ENCODE data around the gene TBPL2.
A peak's percentile ranks its signal among the peaks of the same experiment; 100 is the strongest.

The TBPL2 gene

DNA sequence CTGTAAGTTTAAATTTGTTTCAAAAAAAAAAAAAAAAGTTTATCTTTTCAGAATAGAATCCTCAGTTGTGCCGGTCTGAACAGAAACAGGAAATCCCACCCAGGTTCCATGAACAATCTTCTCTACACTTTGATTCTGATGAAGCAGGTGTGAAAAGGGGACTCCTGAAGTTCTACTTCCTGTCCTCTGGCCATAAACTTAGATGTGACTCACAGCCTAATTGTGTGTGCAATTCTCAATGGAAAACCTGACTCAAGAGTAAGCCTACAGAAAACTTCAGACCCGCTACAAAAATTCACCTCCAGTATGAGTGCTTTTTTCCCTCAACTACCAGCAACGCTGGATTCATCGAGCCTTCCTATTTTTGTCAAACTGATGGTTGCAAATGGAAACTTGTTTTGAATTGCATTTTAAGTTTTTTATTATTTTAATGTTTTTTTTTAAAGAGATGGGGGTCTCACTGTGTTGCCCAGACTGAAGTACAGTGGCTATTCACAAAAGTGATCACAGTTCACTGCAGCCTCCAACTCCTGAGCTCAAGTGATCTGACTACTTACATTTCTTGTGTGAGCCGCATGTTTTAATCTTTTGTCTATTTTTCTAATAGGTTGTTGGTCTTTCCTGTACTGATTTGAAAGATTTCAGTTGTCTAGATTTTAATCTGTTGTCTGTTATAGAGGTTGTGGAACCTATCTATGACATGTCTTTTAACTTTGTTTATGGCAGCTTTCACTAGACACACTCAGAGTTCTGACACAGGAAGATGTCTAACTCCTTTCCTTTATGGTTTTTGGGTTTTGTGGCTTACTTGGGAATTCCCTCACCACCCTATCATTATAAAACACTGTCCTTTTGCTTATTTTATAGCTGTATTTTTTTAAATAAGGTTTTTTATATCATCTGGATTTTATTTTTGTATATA, 66.4 kb downstream of the TBPL2 start:
- peak; percentile 72 for DNase-seq (ENCODE audit: low read depth)
- TF ChIP-seq, protein P1, sequence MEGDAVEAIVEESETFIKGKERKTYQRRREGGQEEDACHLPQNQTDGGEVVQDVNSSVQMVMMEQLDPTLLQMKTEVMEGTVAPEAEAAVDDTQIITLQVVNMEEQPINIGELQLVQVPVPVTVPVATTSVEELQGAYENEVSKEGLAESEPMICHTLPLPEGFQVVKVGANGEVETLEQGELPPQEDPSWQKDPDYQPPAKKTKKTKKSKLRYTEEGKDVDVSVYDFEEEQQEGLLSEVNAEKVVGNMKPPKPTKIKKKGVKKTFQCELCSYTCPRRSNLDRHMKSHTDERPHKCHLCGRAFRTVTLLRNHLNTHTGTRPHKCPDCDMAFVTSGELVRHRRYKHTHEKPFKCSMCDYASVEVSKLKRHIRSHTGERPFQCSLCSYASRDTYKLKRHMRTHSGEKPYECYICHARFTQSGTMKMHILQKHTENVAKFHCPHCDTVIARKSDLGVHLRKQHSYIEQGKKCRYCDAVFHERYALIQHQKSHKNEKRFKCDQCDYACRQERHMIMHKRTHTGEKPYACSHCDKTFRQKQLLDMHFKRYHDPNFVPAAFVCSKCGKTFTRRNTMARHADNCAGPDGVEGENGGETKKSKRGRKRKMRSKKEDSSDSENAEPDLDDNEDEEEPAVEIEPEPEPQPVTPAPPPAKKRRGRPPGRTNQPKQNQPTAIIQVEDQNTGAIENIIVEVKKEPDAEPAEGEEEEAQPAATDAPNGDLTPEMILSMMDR (IDR thresholded peaks at IDR 0.05; ENCODE audit: insufficient read depth, low read depth, low read length, missing control alignments): no peak
- no peak overlapping the region for H3K4me3 ChIP-seq (ENCODE audit: low read length)

GRCh38 chr14:55372825-55373224, 67.6 kb downstream of the TBPL2 start:
- DNase-seq (ENCODE audit: low read depth): no peak
- H3K4me3 ChIP-seq (ENCODE audit: low read length): no peak overlapping the region
- TF ChIP-seq, protein P1 (IDR thresholded peaks at IDR 0.05; ENCODE audit: insufficient read depth, low read depth, low read length, missing control alignments): no peak

DNA sequence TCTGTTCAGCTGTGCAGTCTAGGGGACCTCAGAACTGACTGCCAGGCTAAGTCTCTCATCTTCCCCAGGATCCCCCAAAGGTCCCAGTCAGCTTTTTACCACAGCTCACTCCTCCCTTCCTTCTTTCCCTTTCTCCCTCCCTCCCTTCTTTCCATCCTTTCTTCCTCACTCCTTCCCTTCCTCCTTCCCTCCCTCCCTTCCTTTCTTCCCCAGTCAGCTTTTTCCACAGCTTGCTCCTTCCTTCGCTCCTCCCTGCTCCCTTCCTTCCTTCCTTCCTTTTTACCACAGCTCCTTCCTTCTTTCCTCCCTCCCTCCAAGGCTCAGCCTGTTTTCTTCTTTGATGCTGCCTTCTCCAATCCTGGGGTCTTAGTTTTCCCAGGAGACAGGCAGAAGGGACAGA, 68.0 kb downstream of the TBPL2 start:
- H3K4me3 ChIP-seq (ENCODE audit: low read length): no peak overlapping the region
- TF ChIP-seq, protein P1 (IDR thresholded peaks at IDR 0.05; ENCODE audit: insufficient read depth, low read depth, low read length, missing control alignments): no peak
- no peak for DNase-seq (ENCODE audit: low read depth)

- H3K4me3 ChIP-seq (ENCODE audit: low read length): no peak overlapping the region
- TF ChIP-seq, protein P1 (IDR thresholded peaks at IDR 0.05; ENCODE audit: insufficient read depth, low read depth, low read length, missing control alignments): no peak
- DNase-seq (ENCODE audit: low read depth): no peak
These were observed 69.4 kb downstream of the TBPL2 start for GRCh38 chr14:55370883-55371455.

DNA sequence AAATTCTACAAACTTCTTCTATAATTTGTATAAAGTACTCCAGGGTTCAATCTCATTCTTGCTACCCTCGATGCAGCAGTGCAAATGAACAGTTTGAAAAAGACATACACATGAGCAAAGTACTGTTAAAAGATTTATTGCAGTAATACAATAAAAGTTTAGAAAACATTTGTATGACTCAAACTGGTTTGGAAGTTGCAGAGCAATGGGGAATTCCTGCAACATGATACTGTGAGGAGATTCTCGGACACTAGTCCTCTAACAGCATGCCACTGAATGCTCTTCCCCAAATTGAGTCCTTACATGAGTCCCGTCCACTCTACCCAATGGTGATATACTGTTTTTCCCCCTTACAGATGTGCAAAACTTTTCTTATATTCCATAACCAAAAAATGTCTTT, 74.1 kb downstream of the TBPL2 start:
- TF ChIP-seq, protein P1 (IDR thresholded peaks at IDR 0.05; ENCODE audit: insufficient read depth, low read depth, low read length, missing control alignments): no peak
- DNase-seq (ENCODE audit: low read depth): peak; percentile 56
- no peak overlapping the region for H3K4me3 ChIP-seq (ENCODE audit: low read length)

Measured in epithelial cell of esophagus (primary cell).